A549 (cell line): Measurements from ENCODE around the gene STAU1. TPM values are rescaled to one million over a fixed set of nuclear protein-coding genes. Genes with fewer than 3 reads are reported as not detected.

ENCODE experiments used
- ATAC-seq, 2 experiments: fragments of 200-7000 bp in 1 of 2; fragments of >200 bp in 1 of 2; cut with Nextera tagmentation in 1 of 2; cut with Tn5 transposase in 1 of 2; 3 replicates each; pipeline versions ENCODE4 v1.8.0 to v1.9.1; 2018 to 2020; ENCODE audit warnings: mild to moderate bottlenecking in 1 of 2, moderate library complexity in 1 of 2
- CTCF ChIA-PET: fragments of 300-600 bp; sonication (Branson Sonifier 250); formaldehyde crosslinking; extraction: SDS; loops from one replicate; lab custom pipeline; 2021; ENCODE audit warnings: antibody characterized with exemption, inconsistent platforms; lab: Yijun Ruan, JAX
- POLR2A ChIA-PET: fragments of 350-600 bp; formaldehyde crosslinking; extraction: SDS; loops from one replicate; lab custom pipeline; 2021; ENCODE audit warnings: antibody characterized with exemption, inconsistent platforms; lab: Yijun Ruan, JAX
- DNase-seq, 2 experiments: peaks; one replicate each; pipeline versions ENCODE4 v3.0.0 to v3.0.0-alpha.2; 2011 to 2016; ENCODE audit warnings: low read depth in 1 of 2, low spot score in 1 of 2
- FAIRE-seq: peaks from 2 replicates; lab custom pipeline; 2011; peaks lifted over from hg19 to GRCh38; lab: Jason Lieb, UNC
- H3K27ac ChIP-seq, 2 experiments: fragments of >200 bp; sonication (Bioruptor Twin); formaldehyde crosslinking; 3 replicates each; pipeline ENCODE4 v1.5.1; 2016 to 2017
- H3K4me1 ChIP-seq: fragments of >200 bp; sonication (Bioruptor Twin); formaldehyde crosslinking; 3 replicates; pipeline ENCODE4 v1.6.1; 2016
- H3K4me2 ChIP-seq: fragments of >200 bp; sonication (Bioruptor Twin); formaldehyde crosslinking; 3 replicates; pipeline ENCODE4 v1.6.1; 2016
- H3K4me3 ChIP-seq: fragments of >200 bp; sonication (Bioruptor Twin); formaldehyde crosslinking; 3 replicates; pipeline ENCODE4 v1.5.1; 2016
- H3K9me3 ChIP-seq: fragments of >200 bp; sonication (Bioruptor Twin); formaldehyde crosslinking; 3 replicates; pipeline ENCODE4 v1.6.1; 2016
- CBX8 ChIP-seq: fragments of 200-600 bp; sonication (generic); IDR thresholded peaks from 2 replicates; pipeline ENCODE4 v1.6.1; 2016
- CEBPB ChIP-seq, 2 experiments: fragments of >200 bp in 1 of 2; sonication (Bioruptor Twin) in 1 of 2; formaldehyde crosslinking in 1 of 2; IDR thresholded peaks; 2 replicates each; pipeline ENCODE4 v1.6.1; 2012 to 2016
- CHD2 ChIP-seq: fragments of 150-350 bp; IDR thresholded peaks from 2 replicates; pipeline ENCODE4 v1.6.1; 2014; ENCODE audit warnings: low read length; ENCODE audit not compliant: partially characterized antibody
- FOSL2 ChIP-seq, 2 experiments: fragments of 450-650 bp in 1 of 2; fragments of >200 bp in 1 of 2; sonication (Bioruptor Twin) in 1 of 2; formaldehyde crosslinking; IDR thresholded peaks; 2 replicates each; pipeline versions ENCODE4 v1.5.0 to v1.6.1; 2016 to 2020; ENCODE audit warnings: mild to moderate bottlenecking in 1 of 2, moderate library complexity in 1 of 2
- GATA3 ChIP-seq: IDR thresholded peaks from 2 replicates; pipeline ENCODE4 v1.6.1; 2012; ENCODE audit warnings: borderline replicate concordance
- HEYL ChIP-seq: fragments of 250-450 bp; sonication (Bioruptor Pico); IDR thresholded peaks from 2 replicates; pipeline ENCODE4 v1.8.0; 2021; ENCODE audit warnings: mild to moderate bottlenecking, moderate library complexity
- HMGXB4 ChIP-seq: fragments of 250-450 bp; sonication (Bioruptor Pico); IDR thresholded peaks from 2 replicates; pipeline ENCODE4 v1.5.0; 2021; ENCODE audit warnings: mild to moderate bottlenecking, moderate library complexity, borderline replicate concordance
- HOXB5 ChIP-seq: fragments of 250-450 bp; sonication (Bioruptor Pico); IDR thresholded peaks from 2 replicates; pipeline ENCODE4 v1.5.0; 2020; ENCODE audit warnings: mild to moderate bottlenecking, moderate library complexity
- JUNB ChIP-seq: fragments of >200 bp; sonication (Bioruptor Twin); formaldehyde crosslinking; IDR thresholded peaks from 2 replicates; pipeline ENCODE4 v1.6.1; 2016
- KDM1A ChIP-seq: fragments of 200-600 bp; sonication (generic); IDR thresholded peaks from 2 replicates; pipeline ENCODE4 v1.6.1; 2016; ENCODE audit warnings: low read depth, mild to moderate bottlenecking
- KDM5A ChIP-seq: fragments of 200-600 bp; sonication (generic); IDR thresholded peaks from 2 replicates; pipeline ENCODE4 v1.6.1; 2016; ENCODE audit warnings: antibody characterized with exemption, mild to moderate bottlenecking
- MYC ChIP-seq: IDR thresholded peaks from 2 replicates; pipeline ENCODE4 v1.6.1; 2012; ENCODE audit warnings: mild to moderate bottlenecking, inconsistent platforms, low read length, improper control_type of control experiment, borderline replicate concordance
- NR3C1 ChIP-seq: fragments of >200 bp; sonication (Bioruptor Twin); formaldehyde crosslinking; IDR thresholded peaks from 3 replicates; pipeline ENCODE4 v1.6.1; 2017
- PBX3 ChIP-seq: IDR thresholded peaks from 2 replicates; pipeline ENCODE4 v1.6.1; 2012
- POLR2A ChIP-seq: IDR thresholded peaks from 2 replicates; pipeline ENCODE4 v1.6.1; 2012; ENCODE audit warnings: mild to moderate bottlenecking, low read length
- RNF2 ChIP-seq: fragments of 200-600 bp; sonication (generic); IDR thresholded peaks from 2 replicates; pipeline ENCODE4 v1.6.1; 2016; ENCODE audit warnings: low read depth, mild to moderate bottlenecking, antibody characterized with exemption, moderate library complexity, borderline replicate concordance
- SREBF2 ChIP-seq: fragments of 450-650 bp; IDR thresholded peaks from 2 replicates; pipeline ENCODE4 v1.6.1; 2014; ENCODE audit warnings: mild to moderate bottlenecking, moderate library complexity
- TFCP2L1 ChIP-seq: fragments of 250-450 bp; sonication (Bioruptor Pico); IDR thresholded peaks from 2 replicates; pipeline ENCODE4 v1.5.0; 2021; ENCODE audit warnings: mild to moderate bottlenecking
- TP53 ChIP-seq: fragments of 250-450 bp; sonication (Bioruptor Pico); IDR thresholded peaks from 2 replicates; pipeline ENCODE4 v1.5.0; 2021; ENCODE audit warnings: mild to moderate bottlenecking, moderate library complexity
- ZC3H11A ChIP-seq: fragments of 450-650 bp; IDR thresholded peaks from 2 replicates; pipeline ENCODE4 v1.6.1; 2014; ENCODE audit warnings: antibody characterized with exemption, mild to moderate bottlenecking
- WGBS: methylation state at CpG from one replicate; pipeline ENCODE4 v1.1.6; 2017; ENCODE audit errors: missing lambda C conversion rate; 5-methylcytosine and 5-hydroxymethylcytosine counted together
- polyA plus RNA-seq, 4 experiments: library from polyadenylated mRNA; depleted of rRNA in 3 of 4; stranded (reverse); fragments of >200 nt; fragmentation: RNase III in 1 of 4; extraction: RNeasy Plus Mini Kit Qiagen cat#74134 plus additional on column Dnase treatment in 1 of 4; gene quantifications; 2 replicates in 3 of 4; 3 replicates in 1 of 4; pipeline ENCODE4 v1.2.3, GENCODE V29; 2011 to 2017
- TF ChIP-seq, protein P1 (sequence below): fragments of >200 bp; sonication (Bioruptor Twin); formaldehyde crosslinking; IDR thresholded peaks from 2 replicates; pipeline ENCODE4 v1.6.1; 2016
- TF ChIP-seq, protein P2 (sequence below): fragments of 200-600 bp; sonication (generic); IDR thresholded peaks from 2 replicates; pipeline ENCODE4 v1.6.1; 2016; ENCODE audit warnings: antibody characterized with exemption, mild to moderate bottlenecking, moderate library complexity
- TF ChIP-seq, protein P3 (sequence below): fragments of >200 bp; sonication (Bioruptor Twin); formaldehyde crosslinking; IDR thresholded peaks from 3 replicates; pipeline ENCODE4 v1.6.1; 2016

Gene STAU1
- polyA plus RNA-seq, 2 of the 4 experiments (the other 2 are of a cell fraction), result 64.0 to 74.7 TPM

DNA sequence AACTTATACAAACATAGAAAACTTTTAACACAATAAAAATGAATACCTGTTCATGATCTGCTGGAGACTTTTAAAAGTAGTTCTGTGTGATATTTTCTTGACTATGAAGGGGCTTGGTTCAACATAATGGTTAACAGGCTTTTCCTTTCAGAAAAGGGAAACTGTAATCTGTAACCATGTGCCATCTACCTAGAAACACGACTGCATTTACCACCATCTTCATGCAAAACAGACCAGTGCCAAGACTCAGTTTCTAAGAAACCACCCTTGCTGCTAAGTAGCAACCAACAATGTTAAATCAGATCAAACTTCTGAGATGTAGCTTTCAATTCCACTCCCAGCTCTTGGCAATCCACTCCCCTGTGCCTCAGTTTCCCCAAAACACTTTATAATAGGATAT, 15.7 kb downstream of the STAU1 start (continued):
- TF ChIP-seq HEYL (CRISPR knock-in tag) (no peak), RNF2 (no peak), HOXB5 (CRISPR knock-in tag) (no peak), NR3C1 (no peak), KDM5A (no peak), FOSL2 (IDR thresholded peaks at IDR 0.05) (no peak), FOSL2 (CRISPR knock-in tag; IDR thresholded peaks at IDR 0.05) (no peak)

GRCh38 chr20:49171909-49172308, 16.2 kb downstream of the STAU1 start:
- no peak overlapping the region for H3K4me3 ChIP-seq
- H3K9me3 ChIP-seq, result no peaks in the 10 kb centered on the region
- ChIA-PET POLR2A (no interaction called here), CTCF (interaction anchor here (1.3 to 1.7 kb wide), 2 partner anchors 39 to 46 kb away, joined by 4 to 6 read pairs; no protein-coding TSS in a partner anchor)
- FAIRE-seq (no peak), DNase-seq (no peak), ATAC-seq (no peak)
- no peak overlapping the region for H3K4me2 ChIP-seq
- peaks cover 13% of the 10 kb centered on the region for H3K4me1 ChIP-seq
- no peak overlapping the region for H3K27ac ChIP-seq
- TF ChIP-seq CBX8 (no peak), KDM1A (no peak), HOXB5 (CRISPR knock-in tag) (no peak), CHD2 (no peak), POLR2A (no peak), KDM5A (no peak), RNF2 (no peak), SREBF2 (no peak), PBX3 (no peak)
- TF ChIP-seq, protein P1, sequence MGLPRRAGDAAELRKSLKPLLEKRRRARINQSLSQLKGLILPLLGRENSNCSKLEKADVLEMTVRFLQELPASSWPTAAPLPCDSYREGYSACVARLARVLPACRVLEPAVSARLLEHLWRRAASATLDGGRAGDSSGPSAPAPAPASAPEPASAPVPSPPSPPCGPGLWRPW, result no peak

- ChIA-PET CTCF (no interaction called here), POLR2A (no interaction called here)
- ATAC-seq (no peak), FAIRE-seq (no peak), DNase-seq (no peak)
- H3K4me1 ChIP-seq, result peaks cover 13% of the 10 kb centered on the region
- H3K9me3 ChIP-seq, result no peaks in the 10 kb centered on the region
- no peak overlapping the region for H3K4me2 ChIP-seq
- no peak overlapping the region for H3K4me3 ChIP-seq
- H3K27ac ChIP-seq, result no peak overlapping the region
- WGBS, result 92% methylated on average over 2 of the region's 2 CpGs
- TF ChIP-seq, protein P2, sequence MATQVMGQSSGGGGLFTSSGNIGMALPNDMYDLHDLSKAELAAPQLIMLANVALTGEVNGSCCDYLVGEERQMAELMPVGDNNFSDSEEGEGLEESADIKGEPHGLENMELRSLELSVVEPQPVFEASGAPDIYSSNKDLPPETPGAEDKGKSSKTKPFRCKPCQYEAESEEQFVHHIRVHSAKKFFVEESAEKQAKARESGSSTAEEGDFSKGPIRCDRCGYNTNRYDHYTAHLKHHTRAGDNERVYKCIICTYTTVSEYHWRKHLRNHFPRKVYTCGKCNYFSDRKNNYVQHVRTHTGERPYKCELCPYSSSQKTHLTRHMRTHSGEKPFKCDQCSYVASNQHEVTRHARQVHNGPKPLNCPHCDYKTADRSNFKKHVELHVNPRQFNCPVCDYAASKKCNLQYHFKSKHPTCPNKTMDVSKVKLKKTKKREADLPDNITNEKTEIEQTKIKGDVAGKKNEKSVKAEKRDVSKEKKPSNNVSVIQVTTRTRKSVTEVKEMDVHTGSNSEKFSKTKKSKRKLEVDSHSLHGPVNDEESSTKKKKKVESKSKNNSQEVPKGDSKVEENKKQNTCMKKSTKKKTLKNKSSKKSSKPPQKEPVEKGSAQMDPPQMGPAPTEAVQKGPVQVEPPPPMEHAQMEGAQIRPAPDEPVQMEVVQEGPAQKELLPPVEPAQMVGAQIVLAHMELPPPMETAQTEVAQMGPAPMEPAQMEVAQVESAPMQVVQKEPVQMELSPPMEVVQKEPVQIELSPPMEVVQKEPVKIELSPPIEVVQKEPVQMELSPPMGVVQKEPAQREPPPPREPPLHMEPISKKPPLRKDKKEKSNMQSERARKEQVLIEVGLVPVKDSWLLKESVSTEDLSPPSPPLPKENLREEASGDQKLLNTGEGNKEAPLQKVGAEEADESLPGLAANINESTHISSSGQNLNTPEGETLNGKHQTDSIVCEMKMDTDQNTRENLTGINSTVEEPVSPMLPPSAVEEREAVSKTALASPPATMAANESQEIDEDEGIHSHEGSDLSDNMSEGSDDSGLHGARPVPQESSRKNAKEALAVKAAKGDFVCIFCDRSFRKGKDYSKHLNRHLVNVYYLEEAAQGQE, result no peak
- TF ChIP-seq TP53 (CRISPR knock-in tag) (no peak), MYC (no peak), TFCP2L1 (CRISPR knock-in tag) (no peak), KDM5A (no peak), HMGXB4 (CRISPR knock-in tag) (no peak), JUNB (no peak), FOSL2 (IDR thresholded peaks at IDR 0.05) (no peak), FOSL2 (CRISPR knock-in tag; IDR thresholded peaks at IDR 0.05) (no peak), ZC3H11A (no peak), CEBPB (IDR thresholded peaks at IDR 0.05) (no peak), GATA3 (no peak)
- TF ChIP-seq, protein P3, sequence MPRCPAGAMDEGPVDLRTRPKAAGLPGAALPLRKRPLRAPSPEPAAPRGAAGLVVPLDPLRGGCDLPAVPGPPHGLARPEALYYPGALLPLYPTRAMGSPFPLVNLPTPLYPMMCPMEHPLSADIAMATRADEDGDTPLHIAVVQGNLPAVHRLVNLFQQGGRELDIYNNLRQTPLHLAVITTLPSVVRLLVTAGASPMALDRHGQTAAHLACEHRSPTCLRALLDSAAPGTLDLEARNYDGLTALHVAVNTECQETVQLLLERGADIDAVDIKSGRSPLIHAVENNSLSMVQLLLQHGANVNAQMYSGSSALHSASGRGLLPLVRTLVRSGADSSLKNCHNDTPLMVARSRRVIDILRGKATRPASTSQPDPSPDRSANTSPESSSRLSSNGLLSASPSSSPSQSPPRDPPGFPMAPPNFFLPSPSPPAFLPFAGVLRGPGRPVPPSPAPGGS, result no peak
- TF ChIP-seq, all 56 proteins: peak for 0
Measured at GRCh38 chr20:49170714-49171113, 17.4 kb downstream of the STAU1 start.
